AG04450 (cell line): ENCODE data around the gene TDP1. TPM values are rescaled to one million over a fixed set of nuclear protein-coding genes. Genes with fewer than 3 reads are reported as not detected.

ENCODE experiments used
- CTCF ChIA-PET: fragments of 300-600, 350-600 bp; formaldehyde crosslinking; extraction: SDS; loops from one replicate; lab custom pipeline; 2022; ENCODE audit warnings: antibody characterized with exemption, inconsistent platforms; lab: Charles Lee
- POLR2A ChIA-PET: fragments of 350-600 bp; formaldehyde crosslinking; extraction: SDS; loops from one replicate; lab custom pipeline; 2021; ENCODE audit warnings: antibody characterized with exemption, inconsistent platforms; lab: Yijun Ruan, JAX
- DNase-seq: peaks from one replicate; pipeline ENCODE4 v3.0.0-alpha.2; 2011; ENCODE audit warnings: low read depth, low spot score
- H3K27ac ChIP-seq: one replicate; pipeline ENCODE4 v1.5.1; 2012; ENCODE audit warnings: low read depth, low read length, control low read depth
- H3K27me3 ChIP-seq: one replicate; pipeline ENCODE4 v1.6.0; 2012; ENCODE audit warnings: low read length; ENCODE audit not compliant: control insufficient read depth, insufficient read depth
- H3K4me3 ChIP-seq: 2 replicates; pipeline ENCODE4 v1.5.1; 2011; ENCODE audit warnings: mild to moderate bottlenecking, low read depth, low read length, control low read depth
- H3K9me3 ChIP-seq: 2 replicates; pipeline ENCODE4 v1.5.1; 2012; ENCODE audit warnings: low read length; ENCODE audit not compliant: control insufficient read depth, insufficient read depth
- CTCF ChIP-seq: IDR thresholded peaks from 2 replicates; pipeline ENCODE4 v1.5.1; 2011; ENCODE audit warnings: low read depth, low read length, control low read depth, inconsistent platforms
- polyA minus RNA-seq: library from RNA; depleted of rRNA, polyadenylated mRNA; stranded (reverse); fragments of >200 nt; gene quantifications from 2 replicates; pipeline ENCODE4 v1.2.3, GENCODE V29; 2011; rRNA and poly(A)+ RNA removed
- polyA plus RNA-seq: library from polyadenylated mRNA; depleted of rRNA; stranded (reverse); fragments of >200 nt; gene quantifications from 2 replicates; pipeline ENCODE4 v1.2.3, GENCODE V29; 2011; rRNA removed

Gene TDP1
- 16.3 and 19.0 TPM in 2 replicates for polyA plus RNA-seq
- polyA minus RNA-seq: 24.8 and 29.1 TPM in 2 replicates

GRCh38 chr14:89955745-89956660 lies at the start of gene TDP1:
Gene TDP1, plus strand, starts transcription at chr14:89955927. Its CDS starts 7,188 bp downstream, at chr14:89963115.
- Histone ChIP-seq H3K4me3 (peak within 1 kb of the TSS; percentile 77), H3K27ac (peak within 1 kb of the TSS; percentile 94), H3K27me3 (no peaks in the 10 kb centered on the region), H3K9me3 (peaks cover 6% of the 10 kb centered on the region; the same call in 1 of the 2 replicates)
- no peak for TF ChIP-seq CTCF
- DNase-seq: peak; percentile 83
- POLR2A ChIA-PET: interaction anchor here (1.3 kb wide), 1 partner anchor 300 kb away, joined by 7 read pairs; the partner anchor contains the start of gene PSMC1
- CTCF ChIA-PET: interaction anchor here (4.7 kb wide), 1 partner anchor 17 kb away, joined by 37 read pairs; no protein-coding TSS in a partner anchor

GRCh38 chr14:89906000-89906399 lies 49.7 kb upstream of the TDP1 start:
- no peak overlapping the region for H3K27ac ChIP-seq
- H3K27me3 ChIP-seq: no peaks in the 10 kb centered on the region
- H3K4me3 ChIP-seq: no peak overlapping the region
- TF ChIP-seq CTCF: no peak
- CTCF ChIA-PET: interaction anchor here (1.0 kb wide), 1 partner anchor 9 kb away, joined by 3 read pairs; no protein-coding TSS in a partner anchor
- no peaks in the 10 kb centered on the region for H3K9me3 ChIP-seq
- no peak for DNase-seq
- POLR2A ChIA-PET: no interaction called here

GRCh38 chr14:89907655-89908054 lies 48.1 kb upstream of the TDP1 start:
- no peak for DNase-seq
- no peak for TF ChIP-seq CTCF
- H3K27me3 ChIP-seq: no peaks in the 10 kb centered on the region
- H3K4me3 ChIP-seq: no peak overlapping the region
- ChIA-PET CTCF (no interaction called here), POLR2A (no interaction called here)
- H3K9me3 ChIP-seq: no peaks in the 10 kb centered on the region
- no peak overlapping the region for H3K27ac ChIP-seq

GRCh38 chr14:89908712-89909450 lies 46.8 kb upstream of the TDP1 start:
- Histone ChIP-seq H3K9me3 (no peaks in the 10 kb centered on the region), H3K27me3 (no peaks in the 10 kb centered on the region), H3K4me3 (no peak overlapping the region), H3K27ac (no peak overlapping the region)
- DNase-seq: no peak
- ChIA-PET CTCF (no interaction called here), POLR2A (no interaction called here)
- TF ChIP-seq CTCF: no peak
